HCT116 (cell line): ENCODE measurements around the gene GM2A. TPM values are rescaled to one million over a fixed set of nuclear protein-coding genes. Genes with fewer than 3 reads are reported as not detected.

Experiments
- ATAC-seq: fragments of 200-7000 bp; cut with Tn5 transposase; 2 replicates; pipeline ENCODE4 v1.9.1; 2020; ENCODE audit warnings: mild to moderate bottlenecking, moderate library complexity
- BruUV-seq: library from RNA; stranded (reverse); fragments of 400-500 nt; replicated peaks from 2 replicates; lab custom pipeline; 2021; lab: Mats Ljungman, UMichigan
- CTCF ChIA-PET: fragments of 300-600 bp; sonication (Branson Sonifier 250); formaldehyde crosslinking; loops from one replicate; lab custom pipeline; 2021; ENCODE audit warnings: antibody characterized with exemption; lab: Charles Lee
- POLR2A ChIA-PET: fragments of 300-600, 350-600 bp; sonication (Branson Sonifier 250); formaldehyde crosslinking; loops from one replicate; lab custom pipeline; 2021; ENCODE audit warnings: antibody characterized with exemption; lab: Charles Lee
- RAD21 ChIA-PET, 2 experiments: fragments of 300-600 bp; sonication (Branson Sonifier 250); formaldehyde crosslinking; loops; one replicate each; lab custom pipeline; 2023; ENCODE audit warnings: low total read pairs in 2 of 2; ENCODE audit not compliant: uncharacterized antibody in 2 of 2, unreplicated experiment in 2 of 2, low non-redundant PET in 1 of 2; lab: Charles Lee
- DNase-seq: peaks from one replicate; pipeline ENCODE4 v3.0.0-alpha.2; 2010; ENCODE audit warnings: low read depth, low spot score
- H2AFZ ChIP-seq: fragments of 200-600 bp; shearing (Covaris generic), sonication (generic); 2 replicates; pipeline ENCODE4 v1.6.1; 2017; ENCODE audit warnings: low read depth, mixed run types, mixed read lengths, antibody characterized with exemption, low read length; ENCODE audit not compliant: poor library complexity, severe bottlenecking
- H3K27ac ChIP-seq: 2 replicates; pipeline ENCODE4 v1.5.1; 2012; ENCODE audit warnings: low read depth, low read length
- H3K27me3 ChIP-seq: fragments of 200-600 bp; sonication (generic); 2 replicates; pipeline ENCODE4 v1.6.1; 2016; ENCODE audit warnings: mixed run types, low read length, mixed read lengths; ENCODE audit not compliant: insufficient read depth
- H3K36me3 ChIP-seq, 2 experiments: fragments of 200-500 bp in 1 of 2; fragments of 200-600 bp in 1 of 2; sonication (Bioruptor generic) in 1 of 2; sonication (generic) in 1 of 2; 2 replicates each; pipeline versions ENCODE4 v1.5.1 to v1.6.1; 2014 to 2016; ENCODE audit warnings: low read length in 2 of 2, inconsistent platforms in 1 of 2, mixed read lengths in 1 of 2, mixed run types in 1 of 2; ENCODE audit not compliant: insufficient read depth in 2 of 2, control insufficient read depth in 1 of 2
- H3K4me1 ChIP-seq, 2 experiments: fragments of 200-600 bp in 1 of 2; sonication (generic) in 1 of 2; 2 replicates each; pipeline versions ENCODE4 v1.5.1 to v1.6.1; 2012 to 2017; ENCODE audit warnings: low read length in 2 of 2, inconsistent platforms in 1 of 2, mild to moderate bottlenecking in 1 of 2, mixed read lengths in 1 of 2, mixed run types in 1 of 2, moderate library complexity in 1 of 2; ENCODE audit not compliant: insufficient read depth in 2 of 2, control insufficient read depth in 1 of 2
- H3K4me2 ChIP-seq: fragments of 200-600 bp; sonication (generic); 2 replicates; pipeline ENCODE4 v1.6.1; 2017; ENCODE audit warnings: mixed run types, low read length, mixed read lengths
- H3K4me3 ChIP-seq, 2 experiments: fragments of 200-600 bp in 1 of 2; sonication (generic) in 1 of 2; replicated peaks in 1 of 2; 2 replicates each; pipeline ENCODE4 v1.5.1; 2011 to 2016; ENCODE audit warnings: low read length in 2 of 2, control low read depth in 1 of 2, low read depth in 1 of 2, mild to moderate bottlenecking in 1 of 2, mixed read lengths in 1 of 2, mixed run types in 1 of 2
- H3K79me2 ChIP-seq: fragments of 200-600 bp; sonication (generic); 2 replicates; pipeline ENCODE4 v1.6.1; 2017; ENCODE audit warnings: mild to moderate bottlenecking, mixed run types, low read length, moderate library complexity, mixed read lengths; ENCODE audit not compliant: insufficient read depth
- H3K9ac ChIP-seq: fragments of 200-600 bp; sonication (generic); 2 replicates; pipeline ENCODE4 v1.6.1; 2016; ENCODE audit warnings: low read length, mixed read lengths
- H3K9me2 ChIP-seq: fragments of 200-600 bp; sonication (generic), shearing (Covaris generic); 2 replicates; pipeline ENCODE4 v1.6.1; 2017; ENCODE audit warnings: mixed run types, mild to moderate bottlenecking, moderate library complexity; ENCODE audit not compliant: insufficient read depth
- H3K9me3 ChIP-seq, 2 experiments: fragments of 200-500 bp in 1 of 2; fragments of 200-600 bp in 1 of 2; sonication (Bioruptor generic) in 1 of 2; sonication (generic) in 1 of 2; 2 replicates each; pipeline ENCODE4 v1.6.1; 2014 to 2017; ENCODE audit warnings: low read length in 2 of 2, mixed read lengths in 2 of 2, inconsistent platforms in 1 of 2, low read depth in 1 of 2, mild to moderate bottlenecking in 1 of 2, mixed run types in 1 of 2, moderate library complexity in 1 of 2; ENCODE audit not compliant: control insufficient read depth in 1 of 2, insufficient read depth in 1 of 2
- H4K20me1 ChIP-seq: fragments of 200-600 bp; sonication (generic), shearing (Covaris generic); 2 replicates; pipeline ENCODE4 v1.6.1; 2017; ENCODE audit warnings: mixed run types, mild to moderate bottlenecking, moderate library complexity; ENCODE audit not compliant: insufficient read depth
- ATF3 ChIP-seq: IDR thresholded peaks from 2 replicates; pipeline ENCODE4 v1.6.1; 2012
- EGR1 ChIP-seq: IDR thresholded peaks from 2 replicates; pipeline ENCODE4 v1.6.1; 2012; ENCODE audit warnings: low read depth
- ELF1 ChIP-seq: IDR thresholded peaks from 2 replicates; pipeline ENCODE4 v1.6.1; 2012; ENCODE audit warnings: low read depth, borderline replicate concordance
- EZH2 ChIP-seq: fragments of 200-600 bp; sonication (generic); IDR thresholded peaks from 2 replicates; pipeline ENCODE4 v1.6.1; 2017; ENCODE audit warnings: antibody characterized with exemption, mixed run types
- EZH2phosphoT487 ChIP-seq: fragments of 200-600 bp; IDR thresholded peaks from 2 replicates; pipeline ENCODE4 v1.6.1; 2018; ENCODE audit warnings: antibody characterized with exemption, borderline replicate concordance
- FOSL1 ChIP-seq: IDR thresholded peaks from 2 replicates; pipeline ENCODE4 v1.6.1; 2012; ENCODE audit warnings: low read depth
- MAX ChIP-seq: IDR thresholded peaks from 2 replicates; pipeline ENCODE4 v1.6.1; 2012
- POLR2A ChIP-seq: IDR thresholded peaks from 2 replicates; pipeline ENCODE4 v1.7.0; 2011; ENCODE audit warnings: borderline replicate concordance; ENCODE audit not compliant: insufficient read depth, insufficient read length; ENCODE audit errors: extremely low read depth
- POLR2AphosphoS5 ChIP-seq: IDR thresholded peaks from 2 replicates; pipeline ENCODE4 v1.6.1; 2011; ENCODE audit warnings: mild to moderate bottlenecking, low read depth, low read length, moderate library complexity
- SIN3A ChIP-seq: IDR thresholded peaks from 2 replicates; pipeline ENCODE4 v1.6.1; 2012; ENCODE audit warnings: low read depth
- SP1 ChIP-seq: IDR thresholded peaks from 2 replicates; pipeline ENCODE4 v1.6.1; 2012; ENCODE audit warnings: low read depth
- SRF ChIP-seq: IDR thresholded peaks from 2 replicates; pipeline ENCODE4 v1.6.1; 2012; ENCODE audit warnings: low read depth
- TCF7L2 ChIP-seq: IDR thresholded peaks from 2 replicates; pipeline ENCODE4 v1.7.0; 2011; ENCODE audit warnings: borderline replicate concordance, inconsistent platforms; ENCODE audit not compliant: insufficient read depth, insufficient read length; ENCODE audit errors: extremely low read depth
- ZFX ChIP-seq: fragments of 450-650 bp; IDR thresholded peaks from 2 replicates; pipeline ENCODE4 v1.6.1; 2017
- intact Hi-C: fragments of 100-400 bp; cut with micrococcal nuclease; formaldehyde crosslinking; loops from 2 replicates; pipeline ENCODE4 v1.10.0; 2022
- total RNA-seq: library from RNA; stranded (reverse); gene quantifications from one replicate; pipeline ENCODE4 v1.2.1, GENCODE V29; 2021; ENCODE audit not compliant: unreplicated experiment
- TF ChIP-seq, protein P1 (sequence below), 3 experiments: fragments of 200-600 bp in 1 of 3; sonication (generic) in 1 of 3; IDR thresholded peaks in 2 of 3; conservative IDR thresholded peaks in 1 of 3; 2 replicates each; pipeline ENCODE4 v1.5.1; 2012 to 2017; ENCODE audit warnings: low read depth in 2 of 3, low read length in 2 of 3, antibody characterized with exemption in 1 of 3, borderline replicate concordance in 1 of 3, control low read depth in 1 of 3, mild to moderate bottlenecking in 1 of 3, mixed read lengths in 1 of 3, mixed run types in 1 of 3, moderate library complexity in 1 of 3; ENCODE audit not compliant: insufficient read depth in 1 of 3

GM2A gene
- total RNA-seq, 1 experiment from 2014 or later = 25.0 TPM

- ATAC-seq = no peak
- intact Hi-C loops = loop anchor here (10.0 kb wide), 1 partner anchor 232 kb away; no protein-coding TSS in a partner anchor
- Histone ChIP-seq H3K79me2 (no peaks in the 10 kb centered on the region), H3K27ac (no peak overlapping the region), H3K9ac (no peak overlapping the region), H2AFZ (no peak overlapping the region)
- no peak for DNase-seq
- TF ChIP-seq POLR2A (no peak), POLR2AphosphoS5 (no peak), EGR1 (no peak), EZH2phosphoT487 (no peak)
- TF ChIP-seq, protein P1, sequence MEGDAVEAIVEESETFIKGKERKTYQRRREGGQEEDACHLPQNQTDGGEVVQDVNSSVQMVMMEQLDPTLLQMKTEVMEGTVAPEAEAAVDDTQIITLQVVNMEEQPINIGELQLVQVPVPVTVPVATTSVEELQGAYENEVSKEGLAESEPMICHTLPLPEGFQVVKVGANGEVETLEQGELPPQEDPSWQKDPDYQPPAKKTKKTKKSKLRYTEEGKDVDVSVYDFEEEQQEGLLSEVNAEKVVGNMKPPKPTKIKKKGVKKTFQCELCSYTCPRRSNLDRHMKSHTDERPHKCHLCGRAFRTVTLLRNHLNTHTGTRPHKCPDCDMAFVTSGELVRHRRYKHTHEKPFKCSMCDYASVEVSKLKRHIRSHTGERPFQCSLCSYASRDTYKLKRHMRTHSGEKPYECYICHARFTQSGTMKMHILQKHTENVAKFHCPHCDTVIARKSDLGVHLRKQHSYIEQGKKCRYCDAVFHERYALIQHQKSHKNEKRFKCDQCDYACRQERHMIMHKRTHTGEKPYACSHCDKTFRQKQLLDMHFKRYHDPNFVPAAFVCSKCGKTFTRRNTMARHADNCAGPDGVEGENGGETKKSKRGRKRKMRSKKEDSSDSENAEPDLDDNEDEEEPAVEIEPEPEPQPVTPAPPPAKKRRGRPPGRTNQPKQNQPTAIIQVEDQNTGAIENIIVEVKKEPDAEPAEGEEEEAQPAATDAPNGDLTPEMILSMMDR (IDR thresholded peaks at IDR 0.05 in 2 of 3, conservative IDR thresholded peaks at IDR 0.05 in 1 of 3; ENCODE audit: borderline replicate concordance in 1 of 3, insufficient read depth in 1 of 3, low read depth in 2 of 3, low read length in 2 of 3) = no peak
- TF ChIP-seq, all 23 proteins: peak for 0
- Histone ChIP-seq H3K9me3 (no peaks in the 10 kb centered on the region), H3K4me1 (peaks cover 8 to 9% of the 10 kb centered on the region in 2 experiments; a peak in 2 of 4 replicates), H3K36me3 (no peaks in the 10 kb centered on the region), H3K4me3 (no peak overlapping the region), H3K9me2 (no peaks in the 10 kb centered on the region), H4K20me1 (no peaks in the 10 kb centered on the region), H3K27me3 (no peaks in the 10 kb centered on the region), H3K4me2 (no peak overlapping the region)
- CTCF ChIA-PET = interaction anchor here (1.7 kb wide), 1 partner anchor 72 kb away, joined by 6 read pairs; no protein-coding TSS in a partner anchor
- POLR2A ChIA-PET = interaction anchor here (0.7 kb wide), 1 partner anchor 25 kb away, joined by 3 read pairs; no protein-coding TSS in a partner anchor
- BruUV-seq = no TSS peak
- RAD21 ChIA-PET = no interaction called here
Observed at GRCh38 chr5:151236888-151237287, 16.1 kb upstream of the GM2A start.

DNA sequence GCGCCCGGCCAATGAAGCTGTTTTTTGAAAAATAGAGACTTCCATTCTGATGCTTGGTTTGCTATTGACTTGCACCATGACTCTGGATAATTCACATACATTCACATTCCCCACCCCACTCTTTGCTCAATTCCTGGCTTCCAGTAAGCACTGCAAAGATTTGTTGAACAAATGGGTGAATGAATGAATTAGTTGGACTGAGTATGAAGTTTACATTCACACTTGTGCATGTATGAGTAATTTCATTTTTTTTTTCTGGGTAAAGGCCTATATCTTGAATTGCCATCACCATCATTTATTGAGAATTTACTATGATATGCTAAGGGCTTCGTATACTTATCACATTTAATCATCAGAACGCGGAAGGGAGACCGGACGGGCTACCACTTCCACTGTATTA, 15.3 kb upstream of the GM2A start:
- ChIA-PET CTCF (interaction anchor here (1.4 to 1.7 kb wide), 4 partner anchors 73 to 677 kb away, joined by 4 to 29 read pairs (median 6); no protein-coding TSS in a partner anchor), POLR2A (no interaction called here), RAD21 (interaction anchor here in 1 of 2 experiments (0.6 kb wide), 1 partner anchor 533 kb away, joined by 3 read pairs; no protein-coding TSS in a partner anchor)
- Histone ChIP-seq H3K27ac (no peak overlapping the region), H3K4me1 (peaks cover 8 to 9% of the 10 kb centered on the region in 2 experiments; a peak in 2 of 4 replicates), H3K9me3 (no peaks in the 10 kb centered on the region), H3K27me3 (no peaks in the 10 kb centered on the region), H4K20me1 (no peaks in the 10 kb centered on the region), H3K9me2 (no peaks in the 10 kb centered on the region), H3K4me2 (no peak overlapping the region), H2AFZ (no peak overlapping the region), H3K36me3 (no peaks in the 10 kb centered on the region), H3K79me2 (no peaks in the 10 kb centered on the region), H3K9ac (no peak overlapping the region), H3K4me3 (no peak overlapping the region)
- BruUV-seq = no TSS peak
- DNase-seq (no peak), ATAC-seq (no peak)
- TF ChIP-seq, protein P1 (IDR thresholded peaks at IDR 0.05 in 2 of 3, conservative IDR thresholded peaks at IDR 0.05 in 1 of 3; ENCODE audit: borderline replicate concordance in 1 of 3, insufficient read depth in 1 of 3, low read depth in 2 of 3, low read length in 2 of 3) = no peak
- no peak for TF ChIP-seq SIN3A
- TF ChIP-seq ATF3 = no peak
- no peak for TF ChIP-seq SP1
- no peak for TF ChIP-seq POLR2A
- TF ChIP-seq EGR1 = no peak
- no peak for TF ChIP-seq FOSL1
- TF ChIP-seq MAX = no peak
- no peak for TF ChIP-seq ELF1
- no peak for TF ChIP-seq SRF
- no peak for TF ChIP-seq ZFX
- TF ChIP-seq EZH2 = no peak
- no peak for TF ChIP-seq TCF7L2
- intact Hi-C loops = loop anchor here (2.0 to 10.0 kb wide), 3 partner anchors 73 to 233 kb away; no protein-coding TSS in a partner anchor
